MCF 10A (cell line): ENCODE results near the gene SPRED2. TPM values are rescaled to one million over a fixed set of nuclear protein-coding genes. Genes with fewer than 3 reads are reported as not detected.

ENCODE experiments used
- BruUV-seq: library from RNA; stranded (reverse); fragments of 400-500 nt; replicated peaks from 2 replicates; lab custom pipeline; 2021; lab: Mats Ljungman, UMichigan
- CTCF ChIA-PET: fragments of 300-600 bp; sonication (Branson Sonifier 250); formaldehyde crosslinking; extraction: SDS; loops from one replicate; lab custom pipeline; 2021; ENCODE audit warnings: antibody characterized with exemption, inconsistent platforms; lab: Yijun Ruan, JAX
- POLR2A ChIA-PET: fragments of 300-600, 350-650 bp; sonication (Branson Sonifier 250); formaldehyde crosslinking; extraction: SDS; loops from one replicate; lab custom pipeline; 2020; ENCODE audit warnings: antibody characterized with exemption, inconsistent platforms; lab: Yijun Ruan, JAX
- DNase-seq: peaks from one replicate; pipeline ENCODE4 v3.0.0-alpha.2; 2018; ENCODE audit not compliant: unreplicated experiment
- H3K27ac Mint-ChIP-seq: one replicate; pipeline ENCODE4 v1.8.0; 2022; ENCODE audit warnings: mild to moderate bottlenecking, low read depth, mixed read lengths; ENCODE audit not compliant: unreplicated experiment
- H3K27me3 Mint-ChIP-seq: one replicate; pipeline ENCODE4 v1.8.0; 2022; ENCODE audit warnings: mixed read lengths; ENCODE audit not compliant: insufficient read depth, unreplicated experiment
- H3K36me3 Mint-ChIP-seq: one replicate; pipeline ENCODE4 v1.8.0; 2022; ENCODE audit warnings: mild to moderate bottlenecking, moderate library complexity, mixed read lengths; ENCODE audit not compliant: insufficient read depth, unreplicated experiment
- H3K4me1 Mint-ChIP-seq: one replicate; pipeline ENCODE4 v1.8.0; 2022; ENCODE audit warnings: mixed read lengths; ENCODE audit not compliant: insufficient read depth, unreplicated experiment
- H3K4me3 Mint-ChIP-seq: one replicate; pipeline ENCODE4 v1.8.0; 2022; ENCODE audit warnings: mild to moderate bottlenecking, moderate library complexity, mixed read lengths; ENCODE audit not compliant: unreplicated experiment
- H3K9me3 Mint-ChIP-seq: one replicate; pipeline ENCODE4 v1.8.0; 2022; ENCODE audit warnings: mixed read lengths; ENCODE audit not compliant: unreplicated experiment
- CTCF ChIP-seq: fragments of 200-600 bp; IDR thresholded peaks from one replicate; pipeline ENCODE4 v1.8.0; 2022; ENCODE audit warnings: antibody characterized with exemption, mild to moderate bottlenecking; ENCODE audit not compliant: unreplicated experiment
- intact Hi-C: fragments of 100-400 bp; cut with micrococcal nuclease; formaldehyde crosslinking; loops from 2 replicates; pipeline ENCODE4 v1.14.1; 2022
- total RNA-seq: library from RNA; stranded (reverse); gene quantifications from 2 replicates; pipeline ENCODE4 v1.2.3, GENCODE V29; 2022

The SPRED2 gene
- total RNA-seq, 1 experiment from 2014 or later: 38.6 TPM

- no peaks in the 10 kb centered on the region for H3K9me3 Mint-ChIP-seq
- no peak for TF ChIP-seq CTCF
- intact Hi-C loops: no loop called here
- H3K27ac Mint-ChIP-seq: no peak overlapping the region
- H3K27me3 Mint-ChIP-seq: no peaks in the 10 kb centered on the region
- no peak overlapping the region for H3K4me3 Mint-ChIP-seq
- no peaks in the 10 kb centered on the region for H3K4me1 Mint-ChIP-seq
- ChIA-PET CTCF (interaction anchor here (1.2 kb wide), 1 partner anchor 73 kb away, joined by 3 read pairs; no protein-coding TSS in a partner anchor), POLR2A (interaction anchor here (1.5 kb wide), 1 partner anchor 36 kb away, joined by 7 read pairs; no protein-coding TSS in a partner anchor)
- BruUV-seq: no TSS peak
- no peaks in the 10 kb centered on the region for H3K36me3 Mint-ChIP-seq
- DNase-seq: no peak
These were observed 40.6 kb upstream of the SPRED2 start for GRCh38 chr2:65473045-65473444.

DNA sequence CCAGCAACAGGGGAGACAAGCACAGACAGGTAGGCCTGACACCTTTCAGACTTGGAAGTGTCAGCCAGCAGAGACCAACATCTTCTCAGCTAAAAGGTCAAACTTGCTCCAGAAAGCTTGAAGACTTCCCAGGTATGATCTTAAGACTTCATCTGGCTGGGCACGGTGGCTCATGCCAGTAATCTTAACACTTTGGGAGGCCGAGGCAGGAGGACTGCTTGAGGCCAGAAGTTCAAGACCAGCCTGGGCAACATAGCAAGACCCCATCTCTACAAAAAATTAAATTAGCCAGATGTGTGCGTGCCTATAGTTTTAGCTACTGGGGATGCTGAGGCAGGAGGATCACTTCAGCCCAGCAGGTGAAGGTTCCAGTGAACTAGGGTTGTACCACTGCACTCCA, 39.0 kb upstream of the SPRED2 start:
- POLR2A ChIA-PET: no interaction called here
- no peak for TF ChIP-seq CTCF
- H3K27ac Mint-ChIP-seq: no peak overlapping the region
- no peaks in the 10 kb centered on the region for H3K9me3 Mint-ChIP-seq
- no peaks in the 10 kb centered on the region for H3K4me1 Mint-ChIP-seq
- intact Hi-C loops: no loop called here
- H3K36me3 Mint-ChIP-seq: no peaks in the 10 kb centered on the region
- no peak for DNase-seq
- no TSS peak for BruUV-seq
- H3K27me3 Mint-ChIP-seq: no peaks in the 10 kb centered on the region
- no peak overlapping the region for H3K4me3 Mint-ChIP-seq
- CTCF ChIA-PET: no interaction called here

- no peak for DNase-seq
- Mint-ChIP-seq H3K4me1 (no peaks in the 10 kb centered on the region), H3K36me3 (no peaks in the 10 kb centered on the region), H3K4me3 (no peak overlapping the region), H3K27me3 (no peaks in the 10 kb centered on the region), H3K9me3 (peaks cover 13% of the 10 kb centered on the region), H3K27ac (no peak overlapping the region)
- ChIA-PET CTCF (no interaction called here), POLR2A (interaction anchor here (0.6 kb wide), 1 partner anchor 19 kb away, joined by 3 read pairs; no protein-coding TSS in a partner anchor)
- intact Hi-C loops: no loop called here
- no TSS peak for BruUV-seq
- no peak for TF ChIP-seq CTCF
These were observed 34.2 kb upstream of the SPRED2 start for GRCh38 chr2:65466551-65466950.

DNA sequence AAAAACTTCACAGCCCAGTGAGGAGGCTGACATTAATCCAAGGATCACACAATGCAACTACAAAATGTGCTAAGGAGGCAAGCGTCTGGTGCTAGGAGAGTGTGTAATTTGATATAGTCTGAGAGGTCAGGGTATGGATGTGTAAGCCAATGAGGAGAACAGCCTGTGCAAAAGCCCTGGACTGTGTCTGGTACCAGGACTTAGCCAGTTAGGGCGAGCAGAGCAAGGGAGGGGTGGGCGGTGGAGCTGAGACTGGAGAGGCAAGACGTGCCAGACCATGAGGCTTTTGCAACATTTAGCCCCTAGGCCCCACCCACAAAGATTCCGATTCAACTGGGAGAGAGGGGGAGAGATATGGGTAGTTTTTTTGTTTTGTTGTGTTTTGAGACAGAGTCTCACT, 33.5 kb upstream of the SPRED2 start:
- CTCF ChIA-PET: no interaction called here

More for the DNA sequence above, 33.5 kb upstream of the SPRED2 start:
- intact Hi-C loops: no loop called here
- no peaks in the 10 kb centered on the region for H3K4me1 Mint-ChIP-seq
- no peak for TF ChIP-seq CTCF
- DNase-seq: no peak
- no peaks in the 10 kb centered on the region for H3K27me3 Mint-ChIP-seq
- no TSS peak for BruUV-seq
- H3K27ac Mint-ChIP-seq: no peak overlapping the region
- H3K9me3 Mint-ChIP-seq: peaks cover 13% of the 10 kb centered on the region
- H3K4me3 Mint-ChIP-seq: no peak overlapping the region
- no peaks in the 10 kb centered on the region for H3K36me3 Mint-ChIP-seq
- POLR2A ChIA-PET: no interaction called here
